BJ (cell line): ENCODE data around the gene CD74. TPM values are rescaled to one million over a fixed set of nuclear protein-coding genes. Genes with fewer than 3 reads are reported as not detected.
"Not testable (repeated sequence)": the region's sequence is repeated elsewhere in the genome, so short reads cannot be mapped to it uniquely, and the experiment has no call there.

Experiments used
- CTCF ChIA-PET: fragments of 350-600 bp; formaldehyde crosslinking; extraction: SDS; loops from one replicate; lab custom pipeline; 2021; ENCODE audit warnings: antibody characterized with exemption, inconsistent platforms; lab: Yijun Ruan, JAX
- POLR2A ChIA-PET: fragments of 300-600 bp; sonication (Branson Sonifier 250); formaldehyde crosslinking; extraction: SDS; loops from one replicate; lab custom pipeline; 2021; ENCODE audit warnings: antibody characterized with exemption; lab: Charles Lee
- DNase-seq: peaks from one replicate; pipeline ENCODE4 v3.0.0-alpha.2; 2011; ENCODE audit warnings: low read depth
- H3K27me3 ChIP-seq: 2 replicates; pipeline ENCODE4 v1.6.0; 2011; ENCODE audit warnings: low read length; ENCODE audit not compliant: control insufficient read depth, insufficient read depth
- H3K36me3 ChIP-seq: 2 replicates; pipeline ENCODE4 v1.5.1; 2011; ENCODE audit warnings: low read length; ENCODE audit not compliant: control insufficient read depth, insufficient read depth
- H3K4me3 ChIP-seq: 2 replicates; pipeline ENCODE4 v1.5.1; 2011; ENCODE audit warnings: low read depth, mild to moderate bottlenecking, control low read depth, low read length
- polyA plus RNA-seq: library from polyadenylated mRNA; depleted of rRNA; stranded (reverse); fragments of >200 nt; gene quantifications from 2 replicates; pipeline ENCODE4 v1.2.3, GENCODE V29; 2011
- TF ChIP-seq, protein P1 (sequence below): IDR thresholded peaks from 2 replicates; pipeline ENCODE4 v1.5.1; 2011; ENCODE audit warnings: low read depth, mild to moderate bottlenecking, control low read depth, inconsistent platforms, low read length, moderate library complexity; ENCODE audit not compliant: insufficient read depth

CD74 gene
- polyA plus RNA-seq, 1 experiment = 0.28 TPM

DNA sequence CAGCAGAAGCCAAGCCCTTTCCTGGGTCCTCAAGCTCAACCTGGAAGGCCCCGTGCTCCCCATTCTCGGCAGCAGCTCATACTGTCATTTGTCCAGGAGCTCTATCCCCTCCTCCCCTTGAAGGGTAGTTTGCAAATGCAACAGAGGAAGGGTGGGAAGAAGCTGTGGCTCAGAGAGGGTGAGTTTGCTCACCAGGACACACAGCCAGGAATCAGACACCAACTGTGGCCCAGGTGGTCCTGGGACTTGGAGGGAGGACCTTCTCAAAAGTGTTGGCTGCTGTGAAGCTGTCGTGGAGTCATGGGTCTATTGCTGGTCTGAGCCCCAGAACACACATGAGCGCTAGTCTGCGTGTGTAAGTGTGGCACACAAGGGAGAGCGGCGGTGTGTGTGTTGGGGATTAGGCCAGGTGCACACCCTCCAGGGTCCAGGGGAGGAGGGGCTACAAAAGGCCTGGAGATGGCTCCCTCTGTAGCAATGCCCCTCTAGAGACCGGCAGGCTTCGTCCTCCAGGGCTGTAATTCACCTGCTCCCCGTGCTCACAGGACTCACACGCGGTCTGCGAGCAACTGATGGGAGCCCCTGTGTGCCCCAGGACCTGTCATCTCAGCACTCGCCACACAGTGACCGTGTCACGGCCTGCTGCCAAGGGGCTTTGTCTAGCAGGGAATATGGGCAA lies 45.0 kb upstream of the CD74 start:
- CTCF ChIA-PET = interaction anchor here (0.8 to 4.6 kb wide), 10 partner anchors 7 to 389 kb away, joined by 3 to 43 read pairs (median 4); partner anchors contain the start of gene RPS14
- no peak overlapping the region for H3K4me3 ChIP-seq
- TF ChIP-seq, protein P1, sequence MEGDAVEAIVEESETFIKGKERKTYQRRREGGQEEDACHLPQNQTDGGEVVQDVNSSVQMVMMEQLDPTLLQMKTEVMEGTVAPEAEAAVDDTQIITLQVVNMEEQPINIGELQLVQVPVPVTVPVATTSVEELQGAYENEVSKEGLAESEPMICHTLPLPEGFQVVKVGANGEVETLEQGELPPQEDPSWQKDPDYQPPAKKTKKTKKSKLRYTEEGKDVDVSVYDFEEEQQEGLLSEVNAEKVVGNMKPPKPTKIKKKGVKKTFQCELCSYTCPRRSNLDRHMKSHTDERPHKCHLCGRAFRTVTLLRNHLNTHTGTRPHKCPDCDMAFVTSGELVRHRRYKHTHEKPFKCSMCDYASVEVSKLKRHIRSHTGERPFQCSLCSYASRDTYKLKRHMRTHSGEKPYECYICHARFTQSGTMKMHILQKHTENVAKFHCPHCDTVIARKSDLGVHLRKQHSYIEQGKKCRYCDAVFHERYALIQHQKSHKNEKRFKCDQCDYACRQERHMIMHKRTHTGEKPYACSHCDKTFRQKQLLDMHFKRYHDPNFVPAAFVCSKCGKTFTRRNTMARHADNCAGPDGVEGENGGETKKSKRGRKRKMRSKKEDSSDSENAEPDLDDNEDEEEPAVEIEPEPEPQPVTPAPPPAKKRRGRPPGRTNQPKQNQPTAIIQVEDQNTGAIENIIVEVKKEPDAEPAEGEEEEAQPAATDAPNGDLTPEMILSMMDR = no peak
- H3K36me3 ChIP-seq = no peaks in the 10 kb centered on the region
- no peak for DNase-seq
- POLR2A ChIA-PET = interaction anchor here (0.6 kb wide), 1 partner anchor 8 kb away, joined by 13 read pairs; no protein-coding TSS in a partner anchor
- H3K27me3 ChIP-seq = no peaks in the 10 kb centered on the region

DNA sequence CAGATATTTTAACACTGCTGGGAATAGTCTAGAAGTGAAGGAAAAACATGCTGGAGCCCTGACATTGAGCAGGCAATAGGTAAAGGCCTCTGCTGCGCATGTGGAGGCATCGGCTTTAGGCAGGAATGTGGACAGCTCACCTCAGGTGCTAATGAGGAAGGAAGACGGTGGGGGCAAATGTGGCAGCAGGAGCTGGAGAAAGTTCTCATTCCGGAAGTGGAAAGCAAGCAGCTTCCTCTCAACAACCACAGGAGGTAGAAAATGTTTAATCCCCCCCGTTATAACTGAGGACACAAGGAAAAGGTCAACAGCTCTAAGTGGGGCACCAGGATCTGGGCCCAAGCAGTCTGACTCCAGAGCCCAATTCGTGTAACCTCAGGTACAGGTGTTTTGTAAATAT lies 44.4 kb upstream of the CD74 start:
- no peak for DNase-seq
- POLR2A ChIA-PET = no interaction called here

DNA sequence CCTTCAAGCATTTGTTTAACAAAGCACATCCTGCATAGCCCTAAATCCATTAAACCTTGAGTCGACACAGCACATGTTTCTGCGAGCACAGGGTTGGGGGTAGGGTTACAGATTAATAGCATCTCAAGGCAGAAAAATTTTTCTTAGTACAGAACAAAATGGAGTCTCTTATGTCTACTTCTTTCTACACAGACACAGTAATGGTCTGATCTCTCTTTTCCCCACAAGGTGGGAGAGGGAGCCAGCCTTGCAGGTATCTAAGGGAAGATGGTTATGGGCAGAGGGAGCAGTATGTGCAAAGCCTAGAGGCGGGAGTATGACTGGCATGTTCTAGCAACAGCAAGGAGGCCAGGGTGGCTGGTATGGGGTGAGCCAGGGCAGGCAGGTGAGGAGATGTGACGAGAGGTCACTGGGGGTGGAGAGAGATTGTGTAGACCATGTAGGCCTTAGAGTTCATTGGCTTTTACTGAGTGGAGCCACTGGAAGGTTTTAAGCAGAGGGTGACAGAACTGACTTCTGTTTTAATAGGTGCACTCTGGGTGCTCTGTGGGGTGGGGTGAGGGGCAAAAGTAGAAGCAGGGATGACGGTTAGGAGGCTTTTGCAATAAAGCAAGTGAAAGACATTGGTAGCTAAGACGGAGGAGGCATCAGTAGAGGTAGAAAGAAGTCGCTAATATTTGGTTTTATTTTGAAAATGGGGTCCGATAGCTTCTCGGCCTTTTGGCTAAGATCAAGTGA lies 42.0 kb upstream of the CD74 start:
- H3K36me3 ChIP-seq = no peaks in the 10 kb centered on the region
- TF ChIP-seq, protein P1 = no peak
- DNase-seq = no peak
- ChIA-PET CTCF (interaction anchor here (0.9 kb wide), 1 partner anchor 80 kb away, joined by 3 read pairs; no protein-coding TSS in a partner anchor), POLR2A (no interaction called here)
- no peaks in the 10 kb centered on the region for H3K27me3 ChIP-seq
- H3K4me3 ChIP-seq = no peak overlapping the region

More for the DNA sequence above, 44.4 kb upstream of the CD74 start:
- Histone ChIP-seq H3K36me3 (no peaks in the 10 kb centered on the region), H3K27me3 (no peaks in the 10 kb centered on the region), H3K4me3 (no peak overlapping the region)
- TF ChIP-seq, protein P1 = no peak
- CTCF ChIA-PET = interaction anchor here (0.7 to 4.6 kb wide), 7 partner anchors 60 to 390 kb away, joined by 3 to 34 read pairs (median 5); no protein-coding TSS in a partner anchor

DNA sequence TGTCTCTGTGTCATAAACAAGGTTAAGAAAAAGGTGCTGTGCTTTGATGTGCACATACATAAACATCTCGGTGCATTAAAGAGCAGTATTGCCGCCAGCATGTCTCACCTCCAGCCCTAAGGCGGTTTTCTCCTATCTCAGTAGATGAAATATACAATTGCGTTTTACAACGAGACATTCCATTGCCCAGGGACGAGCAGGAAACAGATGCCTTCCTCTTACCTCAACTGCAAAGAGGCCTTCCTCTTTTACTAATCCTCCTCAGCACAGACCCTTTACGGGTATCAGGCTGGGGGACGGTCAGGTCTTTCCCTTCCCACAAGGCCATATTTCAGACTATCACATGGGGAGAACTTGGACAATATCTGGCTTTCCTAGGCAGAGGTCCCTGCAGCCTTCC lies 41.3 kb upstream of the CD74 start:
- CTCF ChIA-PET, H3K27me3 ChIP-seq, H3K4me3 ChIP-seq, H3K36me3 ChIP-seq, POLR2A ChIA-PET, DNase-seq: not testable (repeated sequence)

DNA sequence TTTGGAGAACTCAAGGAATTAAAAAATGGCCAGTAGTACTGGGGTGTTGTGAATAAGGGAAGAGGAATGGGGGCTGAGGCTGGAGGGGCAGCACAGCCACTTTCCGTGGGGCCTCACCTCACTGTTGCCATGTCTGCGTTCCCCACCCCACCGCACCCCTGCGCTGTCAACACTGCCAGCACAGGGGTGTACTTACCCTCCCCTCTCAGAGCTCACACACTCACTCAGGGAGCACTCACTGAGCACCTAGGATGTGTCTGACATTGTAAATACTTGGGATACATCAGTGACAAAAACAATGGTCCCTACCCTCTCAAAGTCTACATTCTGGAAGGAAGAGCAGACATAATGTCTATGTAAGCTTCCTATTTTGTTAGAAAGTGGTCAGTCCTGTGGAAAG lies 40.2 kb upstream of the CD74 start:
- CTCF ChIA-PET = no interaction called here
- POLR2A ChIA-PET = no interaction called here
- Histone ChIP-seq H3K36me3 (no peaks in the 10 kb centered on the region), H3K27me3 (no peaks in the 10 kb centered on the region), H3K4me3 (no peak overlapping the region)
- no peak for DNase-seq
- TF ChIP-seq, protein P1 = no peak
